HPDE6-E6E7 (cell line): ENCODE measurements around the gene STAG3.
"Not testable (repeated sequence)": the region's sequence is repeated elsewhere in the genome, so short reads cannot be mapped to it uniquely, and the experiment has no call there.

Source experiments
- DNase-seq: peaks from one replicate; pipeline ENCODE4 v3.0.0; 2011; ENCODE audit warnings: missing footprints; ENCODE audit errors: extremely low spot score

STAG3 gene

DNA sequence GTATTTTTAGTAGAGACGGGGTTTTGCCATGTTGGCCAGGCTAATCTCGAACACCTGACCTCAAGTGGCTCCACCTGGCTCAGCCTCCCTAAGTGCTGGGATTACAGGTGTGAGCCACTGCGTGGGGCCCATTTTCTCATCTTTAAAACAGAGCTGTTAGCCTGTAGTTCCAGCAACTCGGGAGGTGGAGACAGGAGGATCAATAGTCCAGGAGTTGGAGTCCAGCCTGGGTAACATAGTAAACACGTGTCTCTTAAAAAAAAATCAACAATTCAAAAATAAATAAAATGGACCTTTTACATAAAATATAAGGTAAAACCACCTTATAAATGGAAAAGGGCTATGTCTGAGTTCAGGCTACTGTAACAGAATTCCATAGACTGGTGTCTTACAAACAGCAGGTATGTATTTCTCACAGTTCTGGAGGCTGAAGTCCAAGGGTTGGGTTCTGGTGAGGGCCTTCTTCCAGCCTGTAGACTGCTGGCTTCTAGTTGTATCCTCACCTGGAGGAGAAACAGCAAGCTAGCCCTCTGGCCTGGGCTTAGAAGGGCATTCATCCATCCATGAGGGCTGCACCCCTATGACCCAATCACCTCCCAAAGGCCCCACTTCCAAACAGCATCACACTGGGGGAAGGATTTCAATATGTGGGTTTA lies 35.0 kb downstream of the STAG3 start:
- DNase-seq = no peak

DNA sequence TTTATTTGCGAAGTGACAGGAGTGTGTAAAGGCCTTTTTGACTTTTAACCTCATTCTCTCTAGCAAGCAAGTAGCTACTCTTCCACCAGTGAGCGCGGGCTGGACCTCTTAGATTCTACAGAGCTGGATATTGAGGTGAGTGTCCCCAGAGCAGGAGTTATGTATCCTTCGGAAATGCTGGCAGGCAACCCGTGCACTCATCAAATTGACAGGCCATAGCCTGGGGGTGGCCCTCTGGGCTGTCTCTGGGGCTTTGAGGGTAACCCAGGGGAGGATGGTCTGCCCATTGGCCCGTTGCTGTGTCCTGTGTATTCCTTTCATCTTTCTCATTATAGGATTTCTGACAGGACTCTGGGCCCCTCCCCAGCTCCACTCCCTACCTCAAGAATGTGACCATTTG lies 36.0 kb downstream of the STAG3 start:
- DNase-seq = no peak

DNA sequence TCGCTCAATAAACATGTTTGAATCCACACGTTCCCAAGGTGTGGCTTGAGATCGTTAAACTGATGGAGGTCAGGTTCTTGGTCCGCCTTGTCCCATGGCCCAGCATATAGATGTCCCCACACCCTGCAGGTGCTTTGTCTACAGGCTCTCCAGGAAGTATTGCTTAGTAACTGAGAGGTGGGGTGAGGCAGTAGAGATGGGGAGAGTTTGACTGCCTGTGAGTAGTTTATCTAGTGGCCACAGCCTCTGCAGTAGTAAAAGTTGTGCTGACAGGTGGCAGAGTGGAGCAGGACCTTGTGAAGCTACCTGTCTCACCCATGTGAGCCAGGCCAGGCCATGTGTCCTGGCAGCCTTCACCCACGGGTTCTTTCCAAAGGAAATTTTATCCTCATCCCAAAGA lies 36.6 kb downstream of the STAG3 start:
- not testable (repeated sequence) for DNase-seq

DNA sequence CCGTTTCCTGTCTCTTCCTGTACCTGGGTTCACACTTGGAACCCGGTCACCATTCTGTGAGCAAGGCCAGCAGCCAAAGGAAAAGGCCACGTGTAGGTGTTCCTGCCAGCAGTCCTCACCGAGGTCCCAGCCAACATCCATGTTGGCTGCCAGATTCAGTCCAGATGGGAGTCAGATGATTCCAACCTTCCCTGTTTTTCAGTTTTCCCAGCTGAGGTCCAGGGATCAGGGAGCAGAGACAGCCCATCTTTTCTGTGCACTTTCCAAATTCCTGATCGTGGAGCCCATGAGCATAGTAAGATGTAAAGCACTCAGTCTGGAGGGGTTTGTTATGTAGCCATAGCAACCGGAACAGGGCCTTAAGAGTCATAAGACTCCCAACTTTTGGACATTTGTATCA lies 38.2 kb downstream of the STAG3 start:
- DNase-seq = no peak

DNA sequence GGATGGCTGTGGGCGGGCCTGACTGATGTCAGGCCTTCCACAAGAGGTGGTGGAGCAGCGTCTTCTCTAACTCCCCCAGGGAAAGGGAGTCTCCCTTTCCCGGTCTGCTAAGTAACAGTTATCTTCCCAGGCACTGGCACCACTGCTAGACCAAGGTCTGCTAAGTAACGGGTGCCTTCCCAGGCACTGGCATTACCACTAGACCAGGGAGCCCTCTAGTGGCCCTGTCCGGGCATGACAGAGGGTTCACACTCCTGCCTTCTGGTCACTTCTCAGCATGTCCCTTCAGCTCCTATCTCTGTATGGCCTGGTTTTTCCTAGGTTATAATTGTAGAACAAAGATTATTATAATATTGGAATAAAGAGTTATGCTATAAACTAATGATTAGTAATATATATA lies 40.2 kb downstream of the STAG3 start:
- DNase-seq = not testable (repeated sequence)

DNA sequence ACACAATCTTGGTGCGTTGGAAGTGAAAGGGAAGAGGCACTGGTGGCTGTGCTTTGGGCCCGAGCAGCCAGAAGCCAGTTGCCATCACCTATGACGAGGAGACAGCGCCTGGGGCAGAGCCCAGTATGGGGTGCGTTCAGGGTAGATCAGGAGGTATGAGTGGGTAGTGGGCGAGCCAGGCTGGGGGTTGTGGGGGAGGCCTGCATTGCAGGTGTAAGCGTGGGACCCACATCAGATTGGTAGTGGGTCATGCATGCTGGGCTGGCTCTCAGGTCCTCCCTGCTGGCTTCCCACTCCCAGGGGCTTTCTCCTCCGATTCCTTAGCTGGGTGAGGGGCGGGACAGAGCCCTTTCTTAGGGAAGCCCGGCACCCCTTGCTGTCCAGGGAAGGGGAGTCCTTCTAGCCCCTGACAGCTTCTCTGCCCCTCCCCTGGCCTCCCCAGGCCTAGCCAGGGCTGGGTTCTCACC lies 41.6 kb downstream of the STAG3 start:
- DNase-seq = no peak

DNA sequence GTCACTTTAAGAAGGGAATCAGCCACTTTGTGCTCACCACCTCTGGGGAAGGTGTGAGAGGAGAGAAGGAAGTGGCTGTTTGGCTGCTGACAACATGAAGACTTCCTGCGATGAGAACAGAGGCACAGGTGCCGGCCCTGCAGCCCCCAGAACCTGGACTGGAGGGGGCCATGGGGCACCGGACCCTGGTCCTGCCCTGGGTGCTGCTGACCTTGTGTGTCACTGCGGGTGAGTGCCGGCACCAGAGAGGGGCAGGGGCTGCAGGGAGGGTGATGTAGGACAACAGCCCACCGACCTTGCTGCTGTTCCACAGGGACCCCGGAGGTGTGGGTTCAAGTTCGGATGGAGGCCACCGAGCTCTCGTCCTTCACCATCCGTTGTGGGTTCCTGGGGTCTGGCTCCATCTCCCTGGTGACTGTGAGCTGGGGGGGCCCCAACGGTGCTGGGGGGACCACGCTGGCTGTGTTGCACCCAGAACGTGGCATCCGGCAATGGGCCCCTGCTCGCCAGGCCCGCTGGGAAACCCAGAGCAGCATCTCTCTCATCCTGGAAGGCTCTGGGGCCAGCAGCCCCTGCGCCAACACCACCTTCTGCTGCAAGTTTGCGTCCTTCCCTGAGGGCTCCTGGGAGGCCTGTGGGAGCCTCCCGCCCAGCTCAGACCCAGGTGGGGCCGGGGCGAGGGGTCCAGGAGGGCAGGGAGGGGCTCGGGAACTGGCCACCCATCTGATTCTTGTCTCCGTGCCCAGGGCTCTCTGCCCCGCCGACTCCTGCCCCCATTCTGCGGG lies 42.3 kb downstream of the STAG3 start, which contains the start of gene PVRIG:
Gene PVRIG (plus strand): TSS at position 149 of the 785 bp plus-strand sequence. CDS start 22 bp downstream, at position 171.
- DNase-seq = not testable (repeated sequence)

DNA sequence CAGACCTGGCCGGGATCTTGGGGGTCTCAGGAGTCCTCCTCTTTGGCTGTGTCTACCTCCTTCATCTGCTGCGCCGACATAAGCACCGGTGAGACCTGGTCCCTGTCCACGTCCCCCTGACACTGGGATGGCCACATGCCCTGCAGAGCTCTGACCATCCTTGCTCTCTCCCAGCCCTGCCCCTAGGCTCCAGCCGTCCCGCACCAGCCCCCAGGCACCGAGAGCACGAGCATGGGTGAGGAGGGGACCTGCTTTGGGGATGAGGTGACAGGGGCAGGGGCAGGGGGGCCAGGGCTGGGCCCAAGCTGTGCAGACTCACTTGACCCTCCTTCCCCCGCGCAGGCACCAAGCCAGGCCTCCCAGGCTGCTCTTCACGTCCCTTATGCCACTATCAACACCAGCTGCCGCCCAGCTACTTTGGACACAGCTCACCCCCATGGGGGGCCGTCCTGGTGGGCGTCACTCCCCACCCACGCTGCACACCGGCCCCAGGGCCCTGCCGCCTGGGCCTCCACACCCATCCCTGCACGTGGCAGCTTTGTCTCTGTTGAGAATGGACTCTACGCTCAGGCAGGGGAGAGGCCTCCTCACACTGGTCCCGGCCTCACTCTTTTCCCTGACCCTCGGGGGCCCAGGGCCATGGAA lies 43.0 kb downstream of the STAG3 start:
- no peak for DNase-seq

DNA sequence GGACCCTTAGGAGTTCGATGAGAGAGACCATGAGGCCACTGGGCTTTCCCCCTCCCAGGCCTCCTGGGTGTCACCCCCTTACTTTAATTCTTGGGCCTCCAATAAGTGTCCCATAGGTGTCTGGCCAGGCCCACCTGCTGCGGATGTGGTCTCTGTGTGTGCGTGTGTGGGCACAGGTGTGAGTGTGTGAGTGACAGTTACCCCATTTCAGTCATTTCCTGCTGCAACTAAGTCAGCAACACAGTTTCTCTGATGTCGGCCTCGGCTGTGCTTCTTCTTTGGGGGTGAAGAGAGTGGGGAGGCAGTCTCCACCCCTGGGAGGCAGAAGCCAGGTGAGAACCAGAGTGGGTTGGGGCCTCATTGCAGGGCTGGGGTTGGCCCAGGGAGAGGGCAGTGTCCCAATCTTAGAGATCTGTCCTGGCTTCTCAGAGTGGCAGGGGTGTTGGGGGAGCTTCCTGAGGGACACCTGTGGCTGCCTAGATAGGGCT lies 43.6 kb downstream of the STAG3 start:
- DNase-seq = no peak

DNA sequence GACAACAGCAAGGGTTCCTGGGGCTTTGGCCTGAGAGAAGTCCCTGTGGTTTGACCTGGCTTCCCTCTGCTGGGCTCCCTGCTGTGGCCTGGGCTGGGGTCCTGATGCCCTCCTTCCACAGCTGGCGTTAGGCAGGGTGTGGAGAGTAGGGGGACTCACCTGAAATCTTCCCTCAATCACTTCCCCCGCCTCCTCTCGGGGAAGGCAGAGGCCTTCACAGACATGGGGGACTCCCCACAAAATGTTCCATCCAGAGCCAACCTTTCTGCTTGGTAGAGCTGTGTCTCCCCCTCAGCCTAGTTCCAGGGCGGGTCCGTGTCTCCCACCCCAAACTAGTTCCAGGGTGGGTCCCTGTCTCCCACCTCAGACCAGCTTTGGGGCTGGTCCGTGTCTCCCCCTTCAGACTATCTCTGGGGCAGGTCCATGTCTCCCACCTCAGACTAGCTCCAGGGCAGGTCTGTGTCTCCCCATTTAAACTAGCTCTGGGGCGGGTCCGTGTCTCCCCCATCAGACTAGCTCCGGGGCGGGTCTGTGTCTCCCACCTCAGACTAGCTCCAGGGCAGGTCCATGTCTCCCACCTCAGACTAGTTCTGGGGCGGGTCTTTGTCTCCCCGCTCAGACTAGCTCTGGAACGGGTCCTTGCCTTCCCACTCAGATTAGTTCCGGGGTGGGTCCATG lies 44.2 kb downstream of the STAG3 start:
- no peak for DNase-seq

DNA sequence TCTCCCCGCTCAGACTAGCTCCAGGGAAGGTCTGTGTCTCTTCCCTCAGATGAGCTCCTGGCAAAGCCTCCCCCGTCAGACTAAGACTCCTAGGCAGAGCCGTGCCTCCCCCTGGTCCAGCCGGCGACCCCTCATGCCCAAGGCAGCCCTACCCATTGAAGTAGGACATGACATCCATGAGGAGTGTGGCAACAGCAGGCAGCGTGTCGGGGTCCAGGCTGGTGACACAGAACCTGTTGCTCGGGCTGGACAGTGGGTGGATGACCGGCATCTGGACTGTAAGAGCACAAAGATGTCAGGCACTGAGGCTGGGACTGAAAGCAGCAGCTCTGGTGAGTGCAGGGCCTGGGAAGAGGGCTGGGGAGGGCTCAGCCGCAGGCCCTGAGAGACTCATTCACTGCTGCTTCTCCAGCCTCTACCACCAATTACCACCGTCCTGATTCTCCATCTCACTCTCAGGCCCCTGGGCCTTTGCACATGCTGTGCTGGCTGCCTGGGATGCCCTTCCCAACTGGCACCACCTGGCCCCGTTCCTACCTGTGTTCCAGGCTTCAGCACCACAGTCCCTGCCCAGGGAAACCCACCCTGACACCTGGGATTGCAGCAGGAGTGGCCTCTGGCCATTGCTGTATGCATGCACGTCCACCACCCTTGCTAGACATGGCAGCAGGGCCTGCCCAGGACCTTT lies 44.9 kb downstream of the STAG3 start:
- DNase-seq = no peak

DNA sequence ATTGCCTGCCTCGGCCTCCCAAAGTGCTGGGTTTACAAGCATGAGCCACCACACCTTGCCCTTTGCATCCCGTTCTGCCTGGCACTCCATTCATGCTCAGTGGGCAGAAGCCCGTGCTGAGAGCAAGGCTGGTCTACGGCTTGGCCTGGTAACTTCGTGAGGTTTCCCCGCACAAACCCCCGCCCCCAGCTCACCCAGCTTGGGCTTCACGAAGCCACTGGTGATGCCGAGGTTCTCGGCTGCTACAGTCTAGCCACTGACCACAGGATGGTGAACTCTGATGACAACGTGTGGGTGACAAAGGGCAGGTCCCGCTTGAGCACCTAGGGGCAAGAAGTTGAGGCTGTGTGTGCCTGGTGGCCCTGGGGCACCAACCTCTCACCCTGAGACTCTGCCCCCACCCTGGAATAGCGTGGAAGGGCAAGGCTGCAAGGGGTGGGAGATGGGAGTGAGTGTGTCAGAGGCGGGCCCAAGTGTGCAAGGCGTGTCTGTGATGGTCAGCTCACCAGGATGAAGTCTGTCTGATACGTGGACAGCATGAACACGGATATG lies 45.7 kb downstream of the STAG3 start:
- DNase-seq = not testable (repeated sequence)

DNA sequence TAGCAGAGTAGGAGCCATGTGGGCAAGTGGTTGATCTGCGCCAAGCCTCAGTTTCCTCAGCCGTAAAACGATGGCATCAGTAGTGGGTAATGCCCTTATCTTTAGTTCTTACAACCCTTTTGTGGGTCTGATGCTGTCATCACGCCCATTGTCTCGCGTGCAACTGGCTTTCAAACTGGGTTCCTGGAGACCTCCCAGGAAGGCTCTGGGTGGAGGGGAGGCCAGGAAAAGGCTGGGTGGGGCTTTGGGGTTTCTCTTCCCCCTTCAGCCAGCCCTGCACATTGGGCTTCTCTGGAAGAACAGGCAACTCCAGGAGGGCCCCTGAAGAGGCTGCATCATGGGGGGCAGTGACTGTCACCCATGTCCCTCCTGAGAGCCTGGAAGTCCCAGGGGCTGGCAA lies 47.2 kb downstream of the STAG3 start:
- DNase-seq = not testable (repeated sequence)

DNA sequence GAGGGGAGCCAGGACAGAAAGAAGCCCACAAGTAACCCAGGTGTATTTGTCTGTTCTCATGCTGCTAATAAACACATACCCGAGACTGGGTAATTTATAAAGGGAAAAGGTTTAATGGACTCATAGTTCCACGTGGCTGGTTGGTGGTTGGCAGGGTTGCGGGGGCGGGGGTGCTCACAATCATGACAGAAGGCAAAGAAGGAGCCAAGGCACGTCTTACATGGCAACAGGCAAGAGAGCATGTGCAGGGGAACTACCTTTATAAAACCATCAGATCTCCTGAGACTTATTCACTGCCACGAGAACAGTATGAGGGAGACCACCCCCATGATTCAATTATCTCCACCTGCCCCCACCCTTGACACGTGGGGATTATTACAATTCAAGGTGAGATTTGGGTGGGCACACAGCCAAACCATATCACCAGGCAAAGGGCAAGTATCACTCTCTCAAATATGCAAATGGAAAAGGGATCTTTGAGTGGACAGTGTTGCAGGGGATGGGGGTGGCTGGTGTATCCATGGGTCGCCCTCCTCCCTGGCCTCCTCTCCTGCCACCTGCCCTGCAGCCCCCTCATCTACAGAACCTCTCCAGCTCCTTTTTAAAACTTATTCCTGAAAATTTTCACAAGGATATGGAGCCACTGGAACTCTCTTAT lies 57.1 kb downstream of the STAG3 start:
- DNase-seq = not testable (repeated sequence)

DNA sequence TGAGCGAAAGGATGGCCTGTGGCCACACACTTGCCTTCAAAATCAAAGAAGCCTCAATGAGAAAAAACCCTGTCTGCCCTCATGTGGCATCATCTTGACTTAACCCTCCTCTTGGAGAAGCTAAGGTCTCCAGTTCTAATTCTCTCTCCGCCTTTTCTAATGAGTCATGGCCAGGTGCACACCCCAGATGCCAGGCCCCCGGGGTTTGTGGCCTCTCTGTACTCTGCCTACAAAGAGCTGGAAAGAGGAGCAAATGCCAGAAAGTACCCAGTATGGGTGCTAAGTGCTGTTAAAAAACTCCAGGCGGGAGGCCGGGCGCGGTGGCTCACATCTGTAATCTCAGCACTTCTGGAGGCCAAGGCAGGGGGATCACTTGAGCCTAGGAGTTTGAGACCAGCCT lies 62.3 kb downstream of the STAG3 start:
- not testable (repeated sequence) for DNase-seq

DNA sequence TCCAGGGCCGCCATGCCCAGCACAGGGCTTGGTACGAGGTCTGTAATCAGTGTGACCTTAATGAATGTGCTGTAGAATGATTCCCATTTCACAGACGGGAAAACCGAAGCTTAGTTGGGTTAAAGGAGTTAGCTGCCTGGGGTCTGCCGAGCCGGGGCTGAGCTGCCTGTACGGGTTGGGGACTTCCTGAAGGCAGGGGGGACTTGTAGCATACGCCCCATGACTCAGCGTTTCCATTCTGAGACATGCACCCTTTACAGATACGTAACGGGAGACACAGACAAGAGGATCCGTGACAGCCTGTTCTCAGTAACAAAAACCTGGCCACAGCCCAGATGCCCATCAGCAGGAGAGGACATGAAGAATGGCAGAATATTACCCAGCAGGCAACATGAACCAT lies 65.7 kb downstream of the STAG3 start:
- DNase-seq = not testable (repeated sequence)

DNA sequence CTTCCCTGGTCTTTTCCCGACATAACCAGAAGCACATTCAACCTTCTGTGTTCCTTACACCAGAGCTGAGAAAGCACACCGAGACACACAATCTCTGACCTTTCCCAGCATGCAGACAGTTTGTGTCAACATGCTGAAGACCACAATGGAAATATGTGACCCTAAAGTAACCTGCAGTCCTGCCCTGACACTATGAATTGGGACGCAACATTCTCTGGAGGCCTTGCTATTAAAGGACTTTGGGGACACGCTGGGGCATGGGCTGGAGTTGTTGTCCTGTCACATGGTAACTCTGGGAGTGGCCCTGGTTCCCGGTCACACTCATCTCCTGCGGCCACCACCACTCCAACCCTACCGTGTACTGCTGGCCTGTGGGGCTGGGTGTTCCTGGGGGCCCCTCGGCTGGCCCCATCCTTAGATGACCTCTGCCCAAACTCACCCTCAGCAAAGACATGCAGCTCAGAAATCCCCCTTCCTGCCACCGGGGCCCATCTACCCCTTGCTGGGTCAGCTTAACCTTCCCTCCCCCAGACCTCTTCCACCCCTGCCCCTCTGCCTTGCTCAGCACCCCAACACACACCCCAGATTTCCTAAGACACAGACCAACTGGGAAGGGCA lies 67.4 kb downstream of the STAG3 start:
- DNase-seq = not testable (repeated sequence)

DNA sequence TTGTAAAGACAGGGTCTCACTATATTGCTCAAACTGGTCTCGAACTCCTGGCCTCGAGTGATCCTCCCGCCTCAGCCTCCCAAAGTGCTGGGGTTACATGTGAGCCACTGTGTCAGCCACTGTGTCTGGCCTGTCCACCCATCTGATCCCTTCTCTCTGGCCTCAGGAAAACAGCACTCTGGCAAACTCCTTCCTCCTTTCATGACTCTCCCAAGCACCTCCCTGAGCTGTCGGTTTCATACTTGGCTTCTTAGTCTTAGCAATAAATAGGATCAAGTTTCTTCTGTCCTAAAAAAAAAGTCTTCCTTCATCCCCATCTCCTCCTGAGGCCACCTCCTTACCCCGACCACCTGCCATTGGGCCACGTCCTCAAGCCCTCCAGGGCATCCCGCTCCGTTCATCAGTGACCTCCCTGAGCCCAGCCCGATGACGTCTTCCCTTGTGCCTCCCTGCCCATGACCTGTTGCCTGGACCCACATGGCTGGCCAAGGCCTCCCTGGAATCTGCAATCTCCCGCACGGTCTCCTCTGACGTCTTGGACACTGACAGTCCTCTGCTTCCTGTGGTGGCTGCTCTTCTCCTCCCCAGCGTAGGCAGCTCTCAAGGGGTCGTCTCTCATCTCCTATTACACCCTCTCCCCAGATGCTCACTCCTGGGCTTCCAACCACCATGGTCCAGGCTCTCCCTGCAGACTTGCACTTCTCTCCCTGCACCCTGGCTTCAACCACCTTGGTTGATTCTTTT lies 68.6 kb downstream of the STAG3 start:
- DNase-seq = not testable (repeated sequence)

DNA sequence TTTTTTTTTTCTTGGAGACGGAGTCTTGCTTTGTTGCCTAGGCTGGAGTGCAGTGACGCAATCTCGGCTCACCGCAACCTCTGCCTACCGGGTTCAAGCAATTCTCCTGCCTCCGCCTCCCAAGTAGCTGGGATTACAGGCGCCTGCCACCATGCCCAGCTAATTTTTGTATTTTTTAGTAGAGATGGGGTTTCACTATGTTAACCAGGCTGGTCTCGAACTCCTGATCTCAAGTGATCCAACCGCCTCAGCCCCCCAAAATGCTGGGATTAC lies 69.1 kb downstream of the STAG3 start:
- DNase-seq = not testable (repeated sequence)
